Progenitor cell of endocrine pancreas (in vitro differentiated cells): ENCODE data around the gene ZFPM1. TPM values are rescaled to one million over a fixed set of nuclear protein-coding genes. Genes with fewer than 3 reads are reported as not detected.

Source experiments
- DNase-seq: peaks from one replicate; pipeline ENCODE4 v3.0.0; 2021; ENCODE audit warnings: low spot score; ENCODE audit not compliant: unreplicated experiment
- H3K27ac Mint-ChIP-seq: 2 replicates; pipeline ENCODE4 v1.8.0; 2021; ENCODE audit warnings: mild to moderate bottlenecking, moderate library complexity, mixed read lengths
- H3K27me3 Mint-ChIP-seq: 2 replicates; pipeline ENCODE4 v1.8.0; 2021; ENCODE audit warnings: mixed read lengths
- H3K36me3 Mint-ChIP-seq: 2 replicates; pipeline ENCODE4 v1.8.0; 2022; ENCODE audit warnings: mixed read lengths; ENCODE audit not compliant: insufficient read depth
- H3K4me1 Mint-ChIP-seq: 2 replicates; pipeline ENCODE4 v1.8.0; 2021; ENCODE audit warnings: low read depth, mixed read lengths
- H3K4me3 Mint-ChIP-seq: 2 replicates; pipeline ENCODE4 v1.8.0; 2021; ENCODE audit warnings: low read depth, mild to moderate bottlenecking, moderate library complexity, mixed read lengths
- H3K9me3 Mint-ChIP-seq: 2 replicates; pipeline ENCODE4 v1.8.0; 2021; ENCODE audit warnings: low read depth, mixed read lengths
- CTCF ChIP-seq: fragments of 200-600 bp; sonication (generic); IDR thresholded peaks from one replicate; pipeline ENCODE4 v1.5.0; 2021; ENCODE audit warnings: antibody characterized with exemption, mild to moderate bottlenecking; ENCODE audit not compliant: unreplicated experiment
- total RNA-seq: library from RNA; stranded (reverse); gene quantifications from 2 replicates; pipeline ENCODE4 v1.2.1, GENCODE V29; 2021

Gene ZFPM1
- total RNA-seq, 1 donor from 2014 or later: 90.6 TPM

GRCh38 chr16:88521674-88522073, 68.6 kb downstream of the ZFPM1 start:
- no peak for TF ChIP-seq CTCF
- no peak overlapping the region for H3K4me3 Mint-ChIP-seq
- no peaks in the 10 kb centered on the region for H3K9me3 Mint-ChIP-seq

GRCh38 chr16:88522276-88522949, 69.3 kb downstream of the ZFPM1 start:
- DNase-seq: no peak
- Mint-ChIP-seq H3K4me3 (no peak overlapping the region), H3K27ac (peak overlapping the region; percentile 49), H3K4me1 (peaks cover 15% of the 10 kb centered on the region), H3K27me3 (no peaks in the 10 kb centered on the region), H3K36me3 (peaks cover 19% of the 10 kb centered on the region), H3K9me3 (no peaks in the 10 kb centered on the region)
- TF ChIP-seq CTCF: no peak

More at GRCh38 chr16:88521674-88522073, 68.6 kb downstream of the ZFPM1 start:
- H3K36me3 Mint-ChIP-seq: peaks cover 22% of the 10 kb centered on the region
- H3K27ac Mint-ChIP-seq: peak overlapping the region; percentile 73
- peaks cover 18% of the 10 kb centered on the region for H3K4me1 Mint-ChIP-seq
- DNase-seq: no peak
- no peaks in the 10 kb centered on the region for H3K27me3 Mint-ChIP-seq

GRCh38 chr16:88523309-88524161, 70.5 kb downstream of the ZFPM1 start:
- peaks cover 15% of the 10 kb centered on the region for H3K4me1 Mint-ChIP-seq
- TF ChIP-seq CTCF: no peak
- H3K4me3 Mint-ChIP-seq: no peak overlapping the region
- H3K9me3 Mint-ChIP-seq: no peaks in the 10 kb centered on the region
- peaks cover 14% of the 10 kb centered on the region for H3K36me3 Mint-ChIP-seq
- DNase-seq: no peak
- no peaks in the 10 kb centered on the region for H3K27me3 Mint-ChIP-seq
- H3K27ac Mint-ChIP-seq: peak overlapping the region; percentile 64

- DNase-seq: no peak
- Mint-ChIP-seq H3K36me3 (peaks cover 18% of the 10 kb centered on the region), H3K4me1 (peaks cover 20% of the 10 kb centered on the region), H3K4me3 (no peak overlapping the region), H3K27ac (no peak overlapping the region), H3K27me3 (no peaks in the 10 kb centered on the region), H3K9me3 (no peaks in the 10 kb centered on the region)
- TF ChIP-seq CTCF: no peak
Measured at GRCh38 chr16:88524274-88524972, 71.3 kb downstream of the ZFPM1 start.
